NCI-H146 treated with DMSO at 0.1 percent for 48 hours (cell line): Measurements from ENCODE around the gene FZR1.

Source experiments
- DNase-seq: peaks from one replicate; lab custom pipeline; 2025; ENCODE audit not compliant: unreplicated experiment; lab: John Stamatoyannopoulos, UW

FZR1 gene

DNA sequence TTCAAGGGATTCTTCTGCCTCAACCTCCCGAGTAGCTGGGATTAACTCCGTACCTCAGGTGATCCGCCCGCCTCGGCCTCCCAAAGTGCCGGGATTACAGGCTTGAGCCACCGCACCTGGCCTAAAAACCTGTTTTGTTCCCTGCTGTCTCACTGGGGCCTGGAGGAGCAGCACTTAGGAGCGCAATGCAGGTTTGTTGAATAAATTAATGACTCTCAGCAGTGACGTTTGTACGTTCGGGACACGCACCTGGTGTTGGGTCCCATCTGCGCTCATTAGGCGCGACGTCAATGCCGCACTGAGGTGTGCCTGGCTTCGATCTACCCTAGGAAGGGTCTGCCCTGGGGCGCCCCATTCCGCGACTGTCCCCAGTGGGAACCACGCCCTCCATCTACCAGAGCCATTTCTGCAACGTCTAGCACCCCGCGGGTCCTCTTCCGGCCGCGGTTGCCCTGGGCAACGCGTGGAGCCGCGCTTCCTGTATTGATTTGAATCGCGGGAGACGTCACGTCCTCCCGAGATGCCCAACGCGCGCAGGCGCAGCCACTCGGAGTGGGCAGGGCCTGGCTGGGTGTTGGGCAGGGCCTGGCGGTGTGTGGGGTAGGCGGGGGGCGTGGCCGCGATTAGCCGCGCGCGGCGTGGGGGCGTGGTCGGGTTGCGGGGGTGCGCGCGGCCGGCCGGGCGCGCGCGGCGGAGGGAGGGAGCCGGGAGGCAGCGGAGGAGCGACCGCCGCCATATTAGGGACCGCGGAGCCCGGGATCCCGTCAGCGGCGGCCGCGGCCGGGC lies at the start of gene FZR1:
FZR1 (plus strand) TSS at position 714 of the 786 bp plus-strand sequence. CDS start 16,679 bp downstream, outside the sequence.
- peak; percentile 88 for DNase-seq

- DNase-seq: no peak
Measured at GRCh38 chr19:3456925-3457527, 49.1 kb upstream of the FZR1 start.

DNA sequence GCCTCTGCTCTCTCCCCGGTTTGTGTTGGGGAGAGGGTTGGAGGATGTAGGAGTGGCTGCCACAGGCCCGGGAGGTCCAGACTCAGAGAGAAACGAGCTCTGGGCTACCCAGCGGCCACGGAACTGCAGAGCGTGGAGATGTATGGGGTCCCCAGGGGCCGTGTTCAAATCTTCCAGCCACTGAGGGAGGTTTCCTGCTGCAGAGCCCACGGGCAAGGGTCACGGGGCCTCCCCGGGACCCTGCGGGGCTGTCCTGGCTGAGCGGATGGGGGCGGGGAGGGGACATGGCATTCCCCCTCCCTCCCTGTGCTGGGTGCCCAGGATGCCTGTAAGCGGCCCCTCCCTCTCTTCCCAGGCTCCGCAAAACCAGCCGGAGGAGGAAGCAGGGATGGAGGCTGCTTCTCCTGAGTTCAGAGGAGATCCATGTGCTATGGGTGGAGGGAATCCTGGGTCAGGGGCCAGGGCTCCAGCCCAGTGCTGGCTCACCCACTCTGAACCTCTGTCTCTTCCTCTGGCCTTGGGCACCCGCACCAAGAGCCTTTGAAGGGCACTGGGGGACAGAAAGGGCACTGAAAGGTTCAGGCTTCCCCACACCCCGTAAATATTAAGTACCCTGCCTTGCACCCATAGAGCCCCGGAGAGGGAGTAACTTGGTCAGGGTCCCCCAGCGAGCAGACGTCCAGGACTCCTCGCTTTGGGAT lies 48.4 kb upstream of the FZR1 start:
- no peak for DNase-seq

- no peak for DNase-seq
Measured at GRCh38 chr19:3458229-3459088, 47.7 kb upstream of the FZR1 start.

DNA sequence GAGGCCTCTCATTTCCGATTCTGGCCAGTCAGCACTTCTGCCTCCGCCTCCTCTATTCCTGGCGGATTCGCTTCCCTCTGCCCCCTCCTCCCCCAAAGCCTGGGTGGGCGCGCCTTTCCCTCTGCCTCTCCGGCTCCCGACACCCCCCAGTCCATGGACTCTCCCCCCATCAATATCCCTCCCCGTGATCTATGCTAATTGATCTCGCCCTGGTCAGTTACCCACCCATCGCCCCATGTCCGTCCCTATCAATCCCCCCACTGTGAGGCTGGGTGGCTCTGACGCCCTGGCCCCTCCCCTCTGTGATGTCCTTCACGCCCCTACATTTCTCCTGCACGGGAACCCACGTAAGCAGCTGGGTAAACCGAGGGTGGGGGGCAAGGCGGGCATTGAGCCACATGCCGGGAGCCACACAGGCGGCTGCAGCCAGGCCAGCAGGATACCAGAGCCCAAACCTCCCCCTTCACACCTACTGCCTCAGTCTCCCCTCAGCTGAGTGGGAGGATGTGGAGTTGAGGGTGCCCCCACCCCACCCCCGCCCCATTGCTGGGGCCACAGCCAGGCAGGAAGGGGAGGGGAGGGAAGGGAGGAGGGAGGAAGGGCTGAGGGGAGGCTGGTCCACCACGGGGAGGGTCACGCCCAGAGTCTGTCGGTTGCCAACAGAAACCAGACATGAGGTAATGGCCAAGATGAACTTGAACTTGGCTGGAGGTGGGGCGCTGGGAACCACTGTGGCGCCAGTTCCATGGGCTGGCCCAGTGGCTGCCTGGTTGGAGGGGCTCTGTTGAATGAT lies 46.8 kb upstream of the FZR1 start:
- DNase-seq: no peak

- no peak for DNase-seq
Measured at GRCh38 chr19:3459965-3460582, 46.0 kb upstream of the FZR1 start.

DNA sequence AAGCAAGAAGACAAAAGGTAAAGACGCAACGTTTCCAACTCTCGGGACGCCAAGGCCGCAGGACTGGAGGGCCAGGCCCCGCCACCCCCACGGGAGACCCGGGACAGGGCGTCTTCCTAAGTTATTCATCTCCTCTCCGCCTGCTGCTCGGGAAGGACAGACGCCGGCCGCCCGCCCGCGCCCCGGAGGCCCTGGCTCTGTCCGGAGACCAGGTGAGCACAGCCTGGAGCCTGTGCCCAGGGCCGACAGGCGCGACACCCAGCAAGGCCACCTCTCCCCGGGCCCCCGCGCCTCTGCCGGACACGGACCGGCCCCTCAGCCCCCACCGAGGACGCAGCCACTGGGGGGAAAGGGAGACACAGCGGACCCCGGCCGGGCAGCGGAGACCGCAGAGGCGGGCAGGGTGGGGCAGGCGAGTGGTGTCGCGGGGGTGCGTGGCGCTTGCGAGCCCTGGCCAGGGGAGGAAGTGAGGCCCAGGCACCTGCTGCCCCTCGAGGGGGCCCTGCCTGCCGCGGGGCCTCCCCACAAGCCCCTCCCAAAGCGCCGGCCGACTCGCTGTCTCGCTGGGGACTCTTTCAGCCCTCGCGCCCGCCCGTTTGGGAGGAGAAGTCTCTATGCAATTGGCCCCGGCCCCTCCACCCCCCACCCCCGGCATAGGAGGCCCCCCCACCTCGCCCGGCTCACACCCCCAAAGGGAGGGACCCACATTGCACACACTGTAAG lies 43.0 kb upstream of the FZR1 start:
- no peak for DNase-seq

GRCh38 chr19:3463714-3464586 lies 42.2 kb upstream of the FZR1 start:
- no peak for DNase-seq

GRCh38 chr19:3464587-3465235 lies 41.4 kb upstream of the FZR1 start:
- no peak for DNase-seq

- no peak for DNase-seq
Measured at GRCh38 chr19:3465552-3465951, 40.6 kb upstream of the FZR1 start.

DNA sequence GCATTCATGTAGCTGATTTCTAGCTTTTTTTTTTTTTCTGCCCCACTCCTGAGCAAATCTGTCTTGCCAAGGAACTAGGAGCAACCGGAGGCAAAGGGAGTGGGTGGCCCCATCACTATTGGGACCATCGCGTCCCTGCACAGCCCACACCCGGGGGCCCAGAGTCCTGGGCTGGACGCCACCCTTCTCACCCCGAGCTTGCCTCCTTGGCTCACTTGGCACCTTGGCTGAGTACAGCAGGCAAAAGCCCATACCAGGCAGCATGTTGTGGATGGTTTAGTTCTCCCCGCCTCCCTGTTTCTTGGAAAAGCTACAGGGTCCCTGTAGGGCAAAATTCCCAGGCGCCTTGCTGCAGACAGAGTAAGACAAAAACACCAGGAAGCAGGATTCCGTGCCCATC lies 39.5 kb upstream of the FZR1 start:
- no peak for DNase-seq

DNA sequence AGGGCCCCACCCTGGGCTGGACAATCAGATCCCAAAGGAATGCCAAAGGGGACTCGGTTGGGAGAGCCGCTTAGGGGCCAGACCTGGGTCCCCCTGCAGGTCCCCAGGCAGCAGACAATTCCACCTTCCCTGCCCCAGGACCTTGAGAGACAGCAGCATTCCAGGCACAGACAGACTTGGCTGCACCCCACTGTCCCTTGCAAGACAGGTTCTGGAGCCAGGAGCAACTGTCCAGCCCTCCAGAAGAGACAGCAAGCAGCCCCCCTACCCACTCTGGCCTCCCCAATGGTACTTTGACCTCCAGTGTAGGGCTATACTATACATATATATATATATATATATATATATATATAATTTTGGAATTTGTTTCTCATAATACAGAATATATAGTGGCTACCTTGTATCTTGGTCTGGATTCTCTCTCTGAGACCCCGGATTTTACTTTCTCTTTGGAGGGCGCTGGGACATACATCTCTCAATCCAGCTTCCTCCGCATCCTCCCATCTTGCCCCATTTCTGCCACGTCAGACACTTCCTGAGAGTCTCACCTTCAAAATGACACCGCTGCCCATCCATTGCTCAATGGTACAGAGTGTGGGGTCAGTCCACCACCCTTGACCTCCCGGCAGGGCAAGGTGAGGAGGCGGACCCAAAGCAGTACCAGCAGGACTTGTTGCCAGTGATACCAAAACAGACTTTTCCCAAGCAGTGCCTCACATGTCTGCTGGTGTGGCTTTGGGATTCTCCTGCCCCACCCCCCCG lies 38.5 kb upstream of the FZR1 start:
- DNase-seq: no peak

- no peak for DNase-seq
Measured at GRCh38 chr19:3468211-3468610, 37.9 kb upstream of the FZR1 start.

- no peak for DNase-seq
Measured at GRCh38 chr19:3469638-3470499, 36.2 kb upstream of the FZR1 start.

GRCh38 chr19:3470500-3471128 lies 35.5 kb upstream of the FZR1 start:
- no peak for DNase-seq
